Heart left ventricle (tissue), 16 donors: ENCODE data around the gene SLC49A3. TPM values are rescaled to one million over a fixed set of nuclear protein-coding genes. Genes with fewer than 3 reads are reported as not detected.

Source experiments
- ATAC-seq, 4 donors: fragments of 200-7000 bp; cut with Tn5 transposase; one replicate each; pipeline ENCODE4 v1.9.1; 2020 to 2022; ENCODE audit warnings: moderate library complexity in 4 of 4, mild to moderate bottlenecking in 3 of 4, moderate number of reproducible peaks in 1 of 4
- DNase-seq, 5 donors: peaks; one replicate each; pipeline ENCODE4 v3.0.0-alpha.2; 2020
- H3K27ac ChIP-seq, 12 donors: fragments of 200-600 bp; sonication (generic) in 4 of 12; one replicate each; pipeline versions ENCODE4 v1.5.0 to v1.8.0; 2016 to 2022; ENCODE audit warnings: mild to moderate bottlenecking in 2 of 12
- H3K27me3 ChIP-seq, 9 donors: fragments of 200-600 bp; sonication (generic) in 2 of 9; one replicate each; pipeline versions ENCODE4 v1.5.1 to v1.8.0; 2016 to 2022; ENCODE audit warnings: mild to moderate bottlenecking in 3 of 9
- H3K36me3 ChIP-seq, 9 donors: fragments of 200-600 bp; sonication (generic) in 2 of 9; one replicate each; pipeline versions ENCODE4 v1.5.0 to v1.8.0; 2018 to 2022; ENCODE audit warnings: mild to moderate bottlenecking in 2 of 9
- H3K4me1 ChIP-seq, 12 donors: fragments of 200-600 bp; sonication (generic) in 4 of 12; one replicate each; pipeline versions ENCODE4 v1.5.0 to v1.8.0; 2016 to 2022; ENCODE audit warnings: mild to moderate bottlenecking in 3 of 12
- H3K4me3 ChIP-seq, 12 donors: fragments of 200-600 bp; sonication (generic) in 4 of 12; one replicate each; pipeline versions ENCODE4 v1.5.0 to v1.8.0; 2017 to 2022; ENCODE audit warnings: mild to moderate bottlenecking in 9 of 12, moderate library complexity in 4 of 12
- H3K9me3 ChIP-seq, 12 donors: fragments of 200-600 bp; sonication (generic) in 4 of 12; one replicate each; pipeline versions ENCODE4 v1.5.0 to v1.8.0; 2016 to 2022; ENCODE audit warnings: mild to moderate bottlenecking in 1 of 12
- POLR2A ChIP-seq, 2 donors: fragments of 450-650 bp; IDR thresholded peaks; one replicate each; pipeline ENCODE4 v1.6.1; 2017; ENCODE audit warnings: antibody characterized with exemption in 2 of 2, mild to moderate bottlenecking in 2 of 2, moderate library complexity in 2 of 2
- WGBS, 4 donors: extraction: QIAGEN DNeasy Blood & Tissue Kit in 2 of 4; methylation state at CpG; one replicate each; pipeline versions ENCODE4 v1.1.5 to v1.1.7; 2013 to 2018; 5-methylcytosine and 5-hydroxymethylcytosine counted together
- intact Hi-C, 10 donors: fragments of 100-400 bp; cut with DNase I; formaldehyde crosslinking; loops; one replicate each; pipeline versions ENCODE4 v1.11.1 to v1.14.2; 2022
- polyA plus RNA-seq, 2 donors: library from polyadenylated mRNA; stranded (reverse); fragments of 200-250 nt; gene quantifications; one replicate each; pipeline ENCODE4 v1.2.3, GENCODE V29; 2013
- total RNA-seq, 9 donors: library from RNA; depleted of rRNA in 2 of 9; stranded (reverse); fragments of >200 nt in 2 of 9; fragmentation: NEBNext Ultra II Directional in 3 of 9; extraction: Animal tissue kit (Norgen Biotek cat#: 25700) in 3 of 9; gene quantifications; one replicate each; pipeline versions ENCODE4 v1.1.0 to v1.2.4, GENCODE V29; 2016 to 2023
- TF ChIP-seq, protein P1 (sequence below), 12 donors: fragments of 200-600 bp; sonication (generic) in 4 of 12; IDR thresholded peaks; one replicate each; pipeline versions ENCODE4 v1.5.0 to v1.8.0; 2018 to 2022; ENCODE audit warnings: antibody characterized with exemption in 12 of 12, mild to moderate bottlenecking in 5 of 12
- donor health status: ischemic (EF 13 %, LVEDD 7.1; RV severe dilation, severe dysfunction).
- donor health status: healthy with polysubstance abuse.
- donor health status: DM: no; HTN: yes; CAD: no.
- donor health status: DM: no; HTN: no; CAD: no.
- donor health status: ischemic (EF 25% LVEDD 6.9; RV normal size, moderate dysfunction).
- donor health status: ischemic (EF 25% LVEDD 5.7; RV mildly dilated, moderate dysfunction).
- donor health status: healthy.
- donor health status: DM: yes; HTN: yes; CAD: no.
- donor health status: ischemic (EF 35%, LVEDD 5.7; RV mildly dilated, moderate dysfunction).
- donor health status: nonischemic (EF 11% LVEDD 7.7; RV severe dilation, severe dysfunction).
- donor health status: DM: yes; HTN: yes; CAD: no.
- donor health status: PGD.
- donor health status: ischemic (EF 29% LVEDD 5.4; RV normal size, mild dysfunction).
- donor health status: nonischemic (EF 23%, LVEDD 6.1; RV moderate dilation, normal function).

SLC49A3 gene
- total and polyA plus RNA-seq, 11 donors, result 5.2 to 20.5 (median 8.9) TPM

DNA sequence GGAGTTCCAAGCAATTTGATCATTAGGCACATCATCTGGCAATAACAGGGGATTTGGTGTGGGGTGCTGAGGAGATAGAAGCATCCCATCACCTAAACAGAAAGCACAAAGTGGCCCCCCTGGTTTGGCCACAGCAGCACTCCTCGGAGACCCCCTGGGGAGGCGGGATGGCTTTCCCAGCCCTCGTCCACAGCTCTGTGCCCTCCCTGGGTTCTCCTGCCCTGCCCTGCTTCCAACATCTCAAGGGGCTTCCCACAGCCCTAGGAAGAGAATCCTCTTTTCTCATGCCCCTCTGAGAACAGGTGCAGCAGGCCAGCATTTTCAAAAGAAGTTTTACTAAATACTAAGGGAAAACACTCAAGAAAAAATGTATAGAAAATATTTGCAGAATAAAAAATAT is 27.7 kb downstream of the SLC49A3 start:
- 87 to 91% (median 88%) methylated on average over 3 of the region's 3 CpGs for WGBS, 4 donors
- no peaks in the 10 kb centered on the region for H3K9me3 ChIP-seq
- H3K4me1 ChIP-seq, result peaks cover 0 to 15% (median 3%) of the 10 kb centered on the region in 12 donors
- intact Hi-C loops, result no loop called here
- TF ChIP-seq, protein P1, sequence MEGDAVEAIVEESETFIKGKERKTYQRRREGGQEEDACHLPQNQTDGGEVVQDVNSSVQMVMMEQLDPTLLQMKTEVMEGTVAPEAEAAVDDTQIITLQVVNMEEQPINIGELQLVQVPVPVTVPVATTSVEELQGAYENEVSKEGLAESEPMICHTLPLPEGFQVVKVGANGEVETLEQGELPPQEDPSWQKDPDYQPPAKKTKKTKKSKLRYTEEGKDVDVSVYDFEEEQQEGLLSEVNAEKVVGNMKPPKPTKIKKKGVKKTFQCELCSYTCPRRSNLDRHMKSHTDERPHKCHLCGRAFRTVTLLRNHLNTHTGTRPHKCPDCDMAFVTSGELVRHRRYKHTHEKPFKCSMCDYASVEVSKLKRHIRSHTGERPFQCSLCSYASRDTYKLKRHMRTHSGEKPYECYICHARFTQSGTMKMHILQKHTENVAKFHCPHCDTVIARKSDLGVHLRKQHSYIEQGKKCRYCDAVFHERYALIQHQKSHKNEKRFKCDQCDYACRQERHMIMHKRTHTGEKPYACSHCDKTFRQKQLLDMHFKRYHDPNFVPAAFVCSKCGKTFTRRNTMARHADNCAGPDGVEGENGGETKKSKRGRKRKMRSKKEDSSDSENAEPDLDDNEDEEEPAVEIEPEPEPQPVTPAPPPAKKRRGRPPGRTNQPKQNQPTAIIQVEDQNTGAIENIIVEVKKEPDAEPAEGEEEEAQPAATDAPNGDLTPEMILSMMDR (IDR thresholded peaks at IDR 0.05), result no peak
- TF ChIP-seq POLR2A (IDR thresholded peaks at IDR 0.05), result no peak
- peaks cover 0 to 16% (median 0%) of the 10 kb centered on the region in 9 donors for H3K27me3 ChIP-seq
- H3K4me3 ChIP-seq, result no peak overlapping the region
- DNase-seq, result no peak
- H3K27ac ChIP-seq, result no peak overlapping the region
- H3K36me3 ChIP-seq, result no peaks in the 10 kb centered on the region
- ATAC-seq, result no peak

DNA sequence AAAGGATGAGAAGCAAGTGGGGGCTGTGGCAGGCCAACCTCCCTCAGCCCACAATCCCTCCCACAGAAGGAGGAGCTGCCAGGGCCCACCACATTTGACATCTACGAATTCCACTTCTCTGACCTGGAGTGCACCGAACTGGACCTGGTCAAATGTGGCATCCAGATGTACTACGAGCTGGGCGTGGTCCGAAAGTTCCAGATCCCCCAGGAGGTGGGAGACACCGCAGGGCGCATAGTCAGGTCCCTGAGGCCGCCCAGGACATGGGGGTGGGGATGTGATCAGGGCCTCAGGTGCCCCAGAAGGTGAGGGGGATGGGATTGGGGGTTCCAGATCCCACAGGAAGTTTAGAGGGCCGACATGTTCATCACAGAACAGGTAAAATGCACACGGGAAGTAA is 28.6 kb downstream of the SLC49A3 start:
- Histone ChIP-seq H3K36me3 (no peaks in the 10 kb centered on the region), H3K4me3 (no peak overlapping the region), H3K27me3 (peaks cover 0 to 16% (median 0%) of the 10 kb centered on the region in 9 donors), H3K27ac (no peak overlapping the region), H3K9me3 (no peaks in the 10 kb centered on the region), H3K4me1 (peaks cover 0 to 15% (median 3%) of the 10 kb centered on the region in 12 donors)
- ATAC-seq (no peak), DNase-seq (peak in 2 of 5 donors; percentile 17 to 46)
- intact Hi-C loops, result no loop called here
- WGBS, 4 donors, result 91 to 98% (median 95%) methylated on average over 10 of the region's 10 CpGs
- TF ChIP-seq, protein P1 (IDR thresholded peaks at IDR 0.05), result no peak

DNA sequence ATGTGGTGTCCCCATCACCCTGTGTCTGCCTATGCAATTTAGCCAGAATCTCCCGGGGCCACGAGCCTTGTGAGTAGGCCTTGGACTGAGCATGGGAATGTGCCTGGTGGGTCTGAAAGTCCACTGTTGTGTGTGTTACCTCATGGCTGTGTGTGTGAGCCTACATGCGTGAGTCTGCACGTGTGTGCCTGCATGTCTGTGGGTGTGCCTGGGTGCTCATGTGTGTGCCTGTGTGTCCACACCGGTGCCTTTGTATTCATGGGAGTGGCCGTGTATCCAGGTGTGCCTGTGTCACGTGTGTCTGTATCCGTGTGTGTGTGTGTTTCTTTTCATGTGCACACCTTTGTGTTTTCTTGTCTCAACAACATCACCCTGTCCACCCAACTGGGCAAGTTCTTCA is 29.1 kb downstream of the SLC49A3 start:
- WGBS, 4 donors, result 94 to 95% (median 94%) methylated on average over 8 of the region's 8 CpGs
- H3K27me3 ChIP-seq, result peaks cover 0 to 16% (median 0%) of the 10 kb centered on the region in 9 donors
- ATAC-seq (no peak), DNase-seq (peak in 1 of 5 donors; percentile 17)
- intact Hi-C loops, result no loop called here
- no peaks in the 10 kb centered on the region for H3K9me3 ChIP-seq
- H3K4me3 ChIP-seq, result no peak overlapping the region
- H3K36me3 ChIP-seq, result no peaks in the 10 kb centered on the region
- no peak overlapping the region for H3K27ac ChIP-seq
- H3K4me1 ChIP-seq, result peaks cover 0 to 15% (median 3%) of the 10 kb centered on the region in 12 donors
- no peak for TF ChIP-seq POLR2A (IDR thresholded peaks at IDR 0.05)
- TF ChIP-seq, protein P1 (IDR thresholded peaks at IDR 0.05), result no peak

GRCh38 chr4:658681-659667 is 30.0 kb downstream of the SLC49A3 start:
- no peak overlapping the region for H3K4me3 ChIP-seq
- no peak for ATAC-seq
- no peaks in the 10 kb centered on the region for H3K36me3 ChIP-seq
- H3K4me1 ChIP-seq, result peaks cover 0 to 11% (median 2%) of the 10 kb centered on the region in 12 donors
- peaks cover 0 to 14% (median 0%) of the 10 kb centered on the region in 9 donors for H3K27me3 ChIP-seq
- no peak for TF ChIP-seq POLR2A (IDR thresholded peaks at IDR 0.05)
- TF ChIP-seq, protein P1 (IDR thresholded peaks at IDR 0.05), result no peak
- H3K27ac ChIP-seq, result no peak overlapping the region
- WGBS, 4 donors, result 89 to 96% (median 91%) methylated on average over 30 to 32 of the region's 32 CpGs
- no peaks in the 10 kb centered on the region for H3K9me3 ChIP-seq
- intact Hi-C loops, result no loop called here
- peak in 3 of 5 donors; percentile 15 to 55 (median 19) for DNase-seq
